ENCODE results near the gene CLEC11A.

DNA sequence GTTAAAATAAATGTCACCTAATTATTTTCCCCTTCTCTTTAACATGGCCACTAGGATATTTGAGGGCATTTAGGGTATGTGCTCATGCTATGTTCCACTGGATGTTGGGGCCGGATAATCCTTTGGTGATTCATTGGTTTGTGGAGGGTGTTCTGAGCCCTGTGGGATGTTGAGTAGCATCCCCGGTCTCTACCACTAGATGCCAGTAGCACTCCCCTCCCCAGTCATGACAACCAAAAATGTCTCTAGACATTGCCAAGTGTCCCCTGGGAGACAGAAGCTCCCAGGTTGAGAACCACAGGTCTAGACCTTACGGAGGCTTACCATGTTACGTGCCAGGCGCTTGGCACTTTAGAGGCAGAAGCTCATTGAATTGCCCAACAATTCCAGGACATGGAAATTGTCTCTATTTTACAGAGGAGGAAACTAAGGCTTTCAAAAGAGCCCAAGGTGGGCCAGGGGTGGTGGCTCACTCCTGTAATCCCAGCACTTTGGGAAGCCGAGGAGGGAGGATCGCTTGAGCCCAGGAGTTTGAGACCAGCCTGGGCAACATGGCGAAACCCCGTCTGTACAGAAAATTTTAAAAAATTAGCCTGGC lies 17.6 kb upstream of the CLEC11A start:
- TF ChIP-seq POLR2AphosphoS5 (IDR thresholded peaks at IDR 0.05) (no peak), CTCF (IDR thresholded peaks at IDR 0.05) (peak in 2 of 4 experiments; percentile 12 to 20), POLR2A (IDR thresholded peaks at IDR 0.05) (no peak), EP300 (IDR thresholded peaks at IDR 0.05) (no peak)

All from sigmoid colon (tissue), 4 donors.